ENCODE results near the gene PSMD11. TPM values are rescaled to one million over a fixed set of nuclear protein-coding genes. Genes with fewer than 3 reads are reported as not detected.

Gene PSMD11
- total and polyA plus RNA-seq, 8 donors: 22.1 to 39.4 (median 32.7) TPM

GRCh38 chr17:32496395-32497073 lies 52.2 kb downstream of the PSMD11 start:
- no peak overlapping the region for H3K27ac ChIP-seq
- DNase-seq (no peak), FAIRE-seq (no peak), ATAC-seq (peak in 1 of 4 donors; percentile 7)
- WGBS, 2 donors: 83 to 91% methylated on average over 16 of the region's 16 CpGs
- intact Hi-C loops (cut with DNase I): no loop called here
- H3K9me3 ChIP-seq: no peaks in the 10 kb centered on the region
- H3K4me1 ChIP-seq: no peaks in the 10 kb centered on the region
- H3K4me3 ChIP-seq: no peak overlapping the region
- H3K36me3 ChIP-seq: no peaks in the 10 kb centered on the region
- TF ChIP-seq, protein P1, sequence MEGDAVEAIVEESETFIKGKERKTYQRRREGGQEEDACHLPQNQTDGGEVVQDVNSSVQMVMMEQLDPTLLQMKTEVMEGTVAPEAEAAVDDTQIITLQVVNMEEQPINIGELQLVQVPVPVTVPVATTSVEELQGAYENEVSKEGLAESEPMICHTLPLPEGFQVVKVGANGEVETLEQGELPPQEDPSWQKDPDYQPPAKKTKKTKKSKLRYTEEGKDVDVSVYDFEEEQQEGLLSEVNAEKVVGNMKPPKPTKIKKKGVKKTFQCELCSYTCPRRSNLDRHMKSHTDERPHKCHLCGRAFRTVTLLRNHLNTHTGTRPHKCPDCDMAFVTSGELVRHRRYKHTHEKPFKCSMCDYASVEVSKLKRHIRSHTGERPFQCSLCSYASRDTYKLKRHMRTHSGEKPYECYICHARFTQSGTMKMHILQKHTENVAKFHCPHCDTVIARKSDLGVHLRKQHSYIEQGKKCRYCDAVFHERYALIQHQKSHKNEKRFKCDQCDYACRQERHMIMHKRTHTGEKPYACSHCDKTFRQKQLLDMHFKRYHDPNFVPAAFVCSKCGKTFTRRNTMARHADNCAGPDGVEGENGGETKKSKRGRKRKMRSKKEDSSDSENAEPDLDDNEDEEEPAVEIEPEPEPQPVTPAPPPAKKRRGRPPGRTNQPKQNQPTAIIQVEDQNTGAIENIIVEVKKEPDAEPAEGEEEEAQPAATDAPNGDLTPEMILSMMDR (IDR thresholded peaks at IDR 0.05): no peak
- no peaks in the 10 kb centered on the region for H3K27me3 ChIP-seq

DNA sequence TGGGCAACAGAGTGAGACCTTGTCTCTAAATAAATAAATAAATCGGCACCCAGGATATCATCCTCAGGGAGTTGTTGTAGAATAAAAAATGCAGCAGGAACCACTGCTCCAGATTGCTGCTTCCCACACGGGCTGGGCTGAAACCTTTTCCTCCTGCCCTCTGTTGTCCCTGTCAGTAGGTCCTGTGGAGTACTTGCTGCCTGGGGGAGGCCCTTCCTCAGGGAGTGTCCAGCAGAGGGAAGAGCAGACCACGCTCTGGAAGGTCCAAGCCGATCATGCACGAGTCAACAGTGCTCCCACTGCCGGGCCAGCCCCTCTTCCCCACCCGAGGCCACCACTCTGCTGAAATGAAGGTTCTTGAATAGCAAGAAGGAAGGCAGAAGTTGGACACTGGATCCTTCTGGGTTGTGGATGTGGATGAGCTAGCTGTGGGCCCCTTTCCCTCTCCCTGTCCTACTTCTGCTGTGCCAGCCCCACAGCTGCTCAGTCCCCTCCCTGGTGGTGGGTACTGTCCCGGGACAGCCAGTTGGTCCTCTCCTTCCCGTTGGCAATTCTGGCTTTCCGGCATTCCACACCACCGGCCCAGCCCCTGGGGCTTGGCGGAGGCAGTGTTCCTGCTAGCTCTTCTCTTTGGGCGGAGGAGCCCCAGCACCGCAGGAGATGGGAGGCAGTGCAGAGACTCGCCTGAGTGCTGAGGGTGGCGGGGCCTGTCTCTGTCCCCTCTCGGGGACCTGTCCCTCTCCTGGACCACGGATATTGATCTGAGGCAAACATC lies 53.3 kb downstream of the PSMD11 start:
- ATAC-seq (no peak), DNase-seq (no peak), FAIRE-seq (no peak)
- Histone ChIP-seq H3K4me1 (no peaks in the 10 kb centered on the region), H3K4me3 (no peak overlapping the region), H3K27ac (no peak overlapping the region), H3K9me3 (no peaks in the 10 kb centered on the region), H3K36me3 (no peaks in the 10 kb centered on the region), H3K27me3 (no peaks in the 10 kb centered on the region)
- intact Hi-C loops (cut with DNase I): no loop called here
- TF ChIP-seq, protein P1 (IDR thresholded peaks at IDR 0.05): no peak
- WGBS, 2 donors: 83 to 85% methylated on average over 18 of the region's 18 CpGs

GRCh38 chr17:32498391-32498790 lies 54.1 kb downstream of the PSMD11 start:
- no peaks in the 10 kb centered on the region for H3K9me3 ChIP-seq
- no peak for ATAC-seq
- 82 to 83% methylated on average over 9 of the region's 9 CpGs for WGBS, 2 donors
- no peaks in the 10 kb centered on the region for H3K27me3 ChIP-seq
- H3K27ac ChIP-seq: no peak overlapping the region
- FAIRE-seq: no peak
- no peaks in the 10 kb centered on the region for H3K36me3 ChIP-seq
- intact Hi-C loops (cut with DNase I): no loop called here
- H3K4me3 ChIP-seq: no peak overlapping the region
- TF ChIP-seq, protein P1 (IDR thresholded peaks at IDR 0.05): no peak
- DNase-seq: no peak
- no peaks in the 10 kb centered on the region for H3K4me1 ChIP-seq

DNA sequence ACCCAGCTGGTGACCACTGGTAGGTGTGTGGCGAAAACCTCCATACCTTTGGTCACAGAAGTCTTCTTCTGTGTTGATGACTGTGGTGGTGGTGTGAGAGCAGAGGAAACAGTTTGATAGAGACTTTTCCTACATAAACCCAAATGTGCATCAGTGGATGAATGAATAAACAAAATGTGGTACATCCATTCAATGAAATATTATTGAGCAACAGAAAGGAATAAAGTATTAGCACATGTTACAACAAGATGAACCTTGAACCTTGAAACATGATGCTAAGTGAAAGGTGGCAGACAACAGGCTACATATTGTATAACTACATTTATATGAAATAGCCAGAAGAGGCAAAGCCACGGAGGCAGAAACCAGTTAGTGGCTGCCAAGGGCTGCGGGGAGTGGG lies 57.7 kb downstream of the PSMD11 start:
- intact Hi-C loops (cut with DNase I): no loop called here
- Histone ChIP-seq H3K4me1 (no peaks in the 10 kb centered on the region), H3K4me3 (no peak overlapping the region), H3K27ac (no peak overlapping the region), H3K9me3 (no peaks in the 10 kb centered on the region), H3K27me3 (no peaks in the 10 kb centered on the region), H3K36me3 (no peaks in the 10 kb centered on the region)
- TF ChIP-seq, protein P1 (IDR thresholded peaks at IDR 0.05): no peak
- WGBS, 2 donors: 92 to 97% methylated on average over 3 of the region's 3 CpGs
- DNase-seq: no peak
- FAIRE-seq: no peak
- ATAC-seq: no peak

DNA sequence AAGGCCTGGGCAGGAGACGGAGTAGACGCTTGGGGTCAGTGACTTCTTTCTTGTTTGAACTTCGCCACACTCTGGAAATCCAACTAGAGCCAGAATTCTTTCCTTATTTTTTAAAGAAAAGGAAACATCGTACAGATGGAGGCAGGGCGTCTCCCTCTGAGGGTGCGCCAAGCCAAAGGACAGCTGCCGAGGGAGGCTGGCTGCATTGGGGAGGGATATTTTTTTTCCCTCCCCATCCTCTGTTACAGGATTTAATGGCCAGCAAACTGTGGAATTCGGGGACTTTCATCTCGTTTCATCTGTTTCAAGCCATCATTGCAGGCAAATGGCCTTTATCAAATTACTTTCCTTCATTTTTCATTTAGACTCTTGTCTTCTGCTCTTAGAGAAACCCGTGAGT lies 58.4 kb downstream of the PSMD11 start:
- Histone ChIP-seq H3K36me3 (no peaks in the 10 kb centered on the region), H3K4me1 (no peaks in the 10 kb centered on the region), H3K27me3 (no peaks in the 10 kb centered on the region), H3K9me3 (no peaks in the 10 kb centered on the region), H3K4me3 (no peak overlapping the region), H3K27ac (no peak overlapping the region)
- TF ChIP-seq, protein P1 (IDR thresholded peaks at IDR 0.05): no peak
- ATAC-seq: no peak
- DNase-seq: no peak
- 86 to 87% methylated on average over 10 of the region's 10 CpGs for WGBS, 2 donors
- FAIRE-seq: no peak
- intact Hi-C loops (cut with DNase I): no loop called here

Measured in pancreas (tissue), 10 donors.